ENCODE data around the gene WHRN. TPM values are rescaled to one million over a fixed set of nuclear protein-coding genes. Genes with fewer than 3 reads are reported as not detected.
A peak's percentile ranks its signal among the peaks of the same experiment; 100 is the strongest.

The WHRN gene
- total RNA-seq, 1 experiment from 2014 or later = 24.3 TPM

- TF ChIP-seq AFF4 (CRISPR knock-in tag; IDR thresholded peaks at IDR 0.05; ENCODE audit: borderline replicate concordance) (no peak), PREB (CRISPR knock-in tag; IDR thresholded peaks at IDR 0.05; ENCODE audit: borderline replicate concordance) (no peak), ZNF423 (CRISPR knock-in tag; IDR thresholded peaks at IDR 0.05) (no peak), ELF4 (CRISPR knock-in tag; IDR thresholded peaks at IDR 0.05; ENCODE audit: low read depth) (no peak), IRF1 (CRISPR knock-in tag; IDR thresholded peaks at IDR 0.05) (no peak), CBFB (CRISPR knock-in tag; IDR thresholded peaks at IDR 0.05; ENCODE audit: low read depth) (no peak), ZBTB43 (CRISPR knock-in tag; IDR thresholded peaks at IDR 0.05) (no peak), TEAD1 (CRISPR knock-in tag; IDR thresholded peaks at IDR 0.05) (no peak), MAX (CRISPR knock-in tag; IDR thresholded peaks at IDR 0.05) (no peak)
Observed at GRCh38 chr9:114501796-114502682, 3.2 kb downstream of the WHRN start (continued).

GRCh38 chr9:114500697-114501292, 4.5 kb downstream of the WHRN start:
- Mint-ChIP-seq H3K4me3 (peak overlapping the region; percentile 18; the same call in 1 of the 2 replicates), H3K4me1 (peaks cover 44% of the 10 kb centered on the region), H3K27me3 (ENCODE audit: low read depth) (peaks cover 15% of the 10 kb centered on the region), H3K27ac (peak overlapping the region; percentile 49; the same call in 1 of the 2 replicates), H3K9me3 (no peaks in the 10 kb centered on the region), H3K36me3 (no peaks in the 10 kb centered on the region)
- ChIA-PET POLR2A (no interaction called here), CTCF (interaction anchor here (1.1 to 5.7 kb wide), 4 partner anchors 37 to 153 kb away, joined by 5 to 86 read pairs (median 16); no protein-coding TSS in a partner anchor)
- ATAC-seq (no peak), DNase-seq (ENCODE audit: low spot score) (no peak)
- TF ChIP-seq USF1 (CRISPR knock-in tag; IDR thresholded peaks at IDR 0.05) (no peak), PRRX2 (CRISPR knock-in tag; IDR thresholded peaks at IDR 0.05) (no peak), ESRRA (CRISPR knock-in tag; IDR thresholded peaks at IDR 0.05; ENCODE audit: borderline replicate concordance) (no peak), GABPB1 (CRISPR knock-in tag; IDR thresholded peaks at IDR 0.05) (no peak), AFF4 (CRISPR knock-in tag; IDR thresholded peaks at IDR 0.05; ENCODE audit: borderline replicate concordance) (no peak), MLX (CRISPR knock-in tag; IDR thresholded peaks at IDR 0.05) (no peak), NR1H2 (CRISPR knock-in tag; IDR thresholded peaks at IDR 0.05) (no peak), IRF1 (CRISPR knock-in tag; IDR thresholded peaks at IDR 0.05) (no peak)
